ENCODE data around the gene NEK1. TPM values are rescaled to one million over a fixed set of nuclear protein-coding genes. Genes with fewer than 3 reads are reported as not detected.

The NEK1 gene
- total and polyA plus RNA-seq, 2 of the 8 experiments (the other 6 are each of a cell fraction or from before 2014, with no cell fraction given), result 3.9 to 11.7 TPM

- Histone ChIP-seq H3K4me1 (replicated peaks in 1 of 4; ENCODE audit: control insufficient read depth in 3 of 4, insufficient read depth in 4 of 4, low read length in 3 of 4) (no peaks in the 10 kb centered on the region), H3K79me1 (ENCODE audit: low read depth, low read length) (no peaks in the 10 kb centered on the region), H3K23ac (ENCODE audit: insufficient read length) (no peak overlapping the region), H2BK15ac (ENCODE audit: low read length) (no peak overlapping the region), H3K14ac (ENCODE audit: insufficient read length) (no peak overlapping the region), H3K4me2 (ENCODE audit: insufficient read depth in 1 of 2, low read depth in 2 of 2, low read length in 2 of 2) (no peak overlapping the region), H4K20me1 (replicated peaks in 1 of 2; ENCODE audit: control insufficient read depth in 1 of 2, insufficient read depth in 2 of 2, low read length in 2 of 2) (no peaks in the 10 kb centered on the region), H4K8ac (ENCODE audit: extremely low read depth, insufficient read depth, low read length) (no peak overlapping the region), H3K27ac (ENCODE audit: low read depth, low read length) (no peak overlapping the region), H3K4me3 (ENCODE audit: extremely low read depth in 1 of 4, insufficient read depth in 2 of 4, low read depth in 3 of 4, low read length in 4 of 4) (no peak overlapping the region), H3K9ac (replicated peaks in 1 of 4; ENCODE audit: extremely low read depth in 1 of 4, low read depth in 3 of 4, low read length in 3 of 4) (no peak overlapping the region), H2AFZ (ENCODE audit: low read length) (no peak overlapping the region), H3K18ac (ENCODE audit: extremely low read depth, low read length) (no peak overlapping the region), H2AK5ac (ENCODE audit: low read depth, low read length) (no peak overlapping the region), H3K4ac (replicated peaks; ENCODE audit: insufficient read length, low read depth, low read length) (no peak overlapping the region), H3K27me3 (replicated peaks in 1 of 4; ENCODE audit: control insufficient read depth in 3 of 4, extremely low read depth in 1 of 4, insufficient read depth in 3 of 4, low read length in 3 of 4) (no peaks in the 10 kb centered on the region), H3K79me2 (ENCODE audit: control insufficient read depth in 1 of 2, insufficient read depth in 2 of 2, low read length in 2 of 2) (no peaks in the 10 kb centered on the region), H3K9me3 (ENCODE audit: insufficient read depth in 2 of 2, low read depth in 1 of 2, low read length in 1 of 2) (no peaks in the 10 kb centered on the region; a peak in 1 of 4 replicates), H2BK5ac (ENCODE audit: low read depth, low read length) (no peak overlapping the region), H4K5ac (ENCODE audit: insufficient read length, low read depth, low read length) (no peak overlapping the region), H2BK20ac (ENCODE audit: low read length) (no peak overlapping the region), H3K56ac (replicated peaks; ENCODE audit: insufficient read length, low read depth, low read length) (no peak overlapping the region), H2BK12ac (ENCODE audit: low read depth, low read length) (no peak overlapping the region), H2BK120ac (replicated peaks; ENCODE audit: low read depth, low read length) (no peak overlapping the region), H4K91ac (replicated peaks; ENCODE audit: insufficient read length, low read length) (no peak overlapping the region), H3K36me3 (ENCODE audit: control insufficient read depth in 2 of 4, insufficient read depth in 4 of 4, low read length in 3 of 4) (peaks cover 0 to 4% (median under 1%) of the 10 kb centered on the region in 4 experiments; a peak in 3 of 8 replicates), H3K23me2 (ENCODE audit: low read depth, low read length) (no peaks in the 10 kb centered on the region)
- TF ChIP-seq SAP30 (IDR thresholded peaks at IDR 0.05; ENCODE audit: insufficient read depth, insufficient replicate concordance, low read length), result no peak
- no peak for TF ChIP-seq BCL11A (IDR thresholded peaks at IDR 0.05; ENCODE audit: low read depth in 2 of 2, low read length in 2 of 2)
- no peak for TF ChIP-seq FOSL1 (IDR thresholded peaks at IDR 0.05; ENCODE audit: insufficient read depth, low read depth, low read length)
- TF ChIP-seq SIN3A (conservative IDR thresholded peaks at IDR 0.05 in 1 of 2, IDR thresholded peaks at IDR 0.05 in 1 of 2; ENCODE audit: low read depth in 1 of 2, low read length in 2 of 2), result no peak
- 98 to 100% methylated on average over 2 to 4 of the region's 4 CpGs for WGBS, 2 experiments (ENCODE audit: extremely low coverage in 1 of 2, insufficient coverage in 1 of 2, insufficient read length in 1 of 2, insufficient replicate concordance in 2 of 2, low coverage in 1 of 2, low lambda C conversion rate in 2 of 2, missing lambda C conversion rate in 1 of 2)
- FAIRE-seq, result no peak
- ChIA-PET CTCF (ENCODE audit: partially characterized antibody) (no interaction called here), POLR2A (ENCODE audit: partially characterized antibody) (no interaction called here)
- DNase-seq (ENCODE audit: low read depth in 1 of 2, low spot score in 2 of 2), result no peak
Observed at GRCh38 chr4:169571435-169571834, 40.9 kb downstream of the NEK1 start.
